ENCODE measurements around the gene NMT2.

Gene NMT2

GRCh38 chr10:15155978-15156656 lies 12.4 kb downstream of the NMT2 start:
- no peaks in the 10 kb centered on the region for H3K79me1 ChIP-seq (ENCODE audit: low read length)
- no peak overlapping the region for H3K23ac ChIP-seq (ENCODE audit: low read length)
- no peak overlapping the region for H2BK5ac ChIP-seq (ENCODE audit: low read depth, low read length, poor library complexity)
- no peak overlapping the region for H2AFZ ChIP-seq (ENCODE audit: insufficient read depth, low read length, poor library complexity)
- no peaks in the 10 kb centered on the region for H3K79me2 ChIP-seq (ENCODE audit: control insufficient read depth, insufficient read depth, low read length, poor library complexity)
- H3K9me3 ChIP-seq (ENCODE audit: insufficient read depth, low read depth, low read length): peaks cover 2% of the 10 kb centered on the region
- no peaks in the 10 kb centered on the region for H3K4me1 ChIP-seq (ENCODE audit: control insufficient read depth in 1 of 2, insufficient read depth in 2 of 2, low read length in 2 of 2)
- H3K4me2 ChIP-seq (ENCODE audit: low read length): no peak overlapping the region
- no peak overlapping the region for H4K8ac ChIP-seq (ENCODE audit: low read depth, low read length)
- H3K18ac ChIP-seq (ENCODE audit: low read length): no peak overlapping the region
- no peak overlapping the region for H2BK12ac ChIP-seq (ENCODE audit: low read length)
- no peak overlapping the region for H3K27ac ChIP-seq (ENCODE audit: low read depth, low read length)
- H3K27me3 ChIP-seq (ENCODE audit: insufficient read depth, low read length): peaks cover 3% of the 10 kb centered on the region
- H3K4ac ChIP-seq (ENCODE audit: low read depth, low read length): no peak overlapping the region
- H3K9ac ChIP-seq (ENCODE audit: low read length): no peak overlapping the region
- no peak overlapping the region for H2AK5ac ChIP-seq (ENCODE audit: low read length)
- WGBS (ENCODE audit: extremely low coverage, insufficient coverage, insufficient read length): no CpG with 5 or more reads among the region's 14 CpGs
- H2BK120ac ChIP-seq (ENCODE audit: insufficient read depth, low read length, poor library complexity): no peak overlapping the region
- DNase-seq: no peak
- H3K36me3 ChIP-seq (ENCODE audit: control insufficient read depth in 1 of 2, insufficient read depth in 2 of 2, low read length in 2 of 2): no peaks in the 10 kb centered on the region
- H3K14ac ChIP-seq (ENCODE audit: low read length): no peak overlapping the region
- no peak overlapping the region for H3K4me3 ChIP-seq (ENCODE audit: low read depth, low read length)
- H4K12ac ChIP-seq (ENCODE audit: low read depth, low read length): no peak overlapping the region
- no peak overlapping the region for H4K91ac ChIP-seq (ENCODE audit: low read depth, low read length)

DNA sequence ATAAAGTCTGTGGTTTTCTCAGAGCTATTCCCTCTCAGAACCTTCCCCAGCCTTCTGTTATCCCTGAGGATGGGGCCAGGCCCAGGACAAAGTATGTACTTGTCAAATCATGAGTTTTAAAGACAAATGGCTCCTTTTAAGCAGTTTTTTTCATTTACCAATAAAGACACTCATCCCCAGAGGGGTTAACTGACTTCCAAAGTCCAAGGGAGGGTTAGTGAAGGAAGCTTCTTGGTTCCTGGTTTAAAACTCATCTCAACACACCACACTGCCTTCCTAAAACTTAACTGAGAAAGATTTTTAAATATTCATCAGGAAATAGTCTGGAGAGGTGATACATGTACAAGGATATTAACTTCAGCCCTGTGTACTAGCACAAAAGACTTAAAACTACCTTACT lies 15.9 kb downstream of the NMT2 start:
- H4K12ac ChIP-seq (ENCODE audit: low read depth, low read length): no peak overlapping the region
- no peak overlapping the region for H2AK5ac ChIP-seq (ENCODE audit: low read length)
- no peak for DNase-seq
- H3K4me3 ChIP-seq (ENCODE audit: low read depth, low read length): no peak overlapping the region
- H4K8ac ChIP-seq (ENCODE audit: low read depth, low read length): no peak overlapping the region
- H3K18ac ChIP-seq (ENCODE audit: low read length): no peak overlapping the region
- no peak overlapping the region for H3K23ac ChIP-seq (ENCODE audit: low read length)
- no peak overlapping the region for H2BK12ac ChIP-seq (ENCODE audit: low read length)
- H3K9ac ChIP-seq (ENCODE audit: low read length): no peak overlapping the region
- H3K4me2 ChIP-seq (ENCODE audit: low read length): no peak overlapping the region
- H3K4me1 ChIP-seq (ENCODE audit: control insufficient read depth in 1 of 2, insufficient read depth in 2 of 2, low read length in 2 of 2): no peaks in the 10 kb centered on the region
- H3K4ac ChIP-seq (ENCODE audit: low read depth, low read length): no peak overlapping the region
- no peak overlapping the region for H2BK120ac ChIP-seq (ENCODE audit: insufficient read depth, low read length, poor library complexity)
- H3K79me1 ChIP-seq (ENCODE audit: low read length): no peaks in the 10 kb centered on the region
- H4K91ac ChIP-seq (ENCODE audit: low read depth, low read length): no peak overlapping the region
- no peak overlapping the region for H2AFZ ChIP-seq (ENCODE audit: insufficient read depth, low read length, poor library complexity)
- H3K9me3 ChIP-seq (ENCODE audit: insufficient read depth, low read depth, low read length): peaks cover 6% of the 10 kb centered on the region
- peaks cover 3% of the 10 kb centered on the region for H3K27me3 ChIP-seq (ENCODE audit: insufficient read depth, low read length)
- no peak overlapping the region for H2BK5ac ChIP-seq (ENCODE audit: low read depth, low read length, poor library complexity)
- H3K14ac ChIP-seq (ENCODE audit: low read length): no peak overlapping the region
- H3K27ac ChIP-seq (ENCODE audit: low read depth, low read length): no peak overlapping the region
- no peaks in the 10 kb centered on the region for H3K79me2 ChIP-seq (ENCODE audit: control insufficient read depth, insufficient read depth, low read length, poor library complexity)
- H3K36me3 ChIP-seq (ENCODE audit: control insufficient read depth in 1 of 2, insufficient read depth in 2 of 2, low read length in 2 of 2): no peaks in the 10 kb centered on the region

DNA sequence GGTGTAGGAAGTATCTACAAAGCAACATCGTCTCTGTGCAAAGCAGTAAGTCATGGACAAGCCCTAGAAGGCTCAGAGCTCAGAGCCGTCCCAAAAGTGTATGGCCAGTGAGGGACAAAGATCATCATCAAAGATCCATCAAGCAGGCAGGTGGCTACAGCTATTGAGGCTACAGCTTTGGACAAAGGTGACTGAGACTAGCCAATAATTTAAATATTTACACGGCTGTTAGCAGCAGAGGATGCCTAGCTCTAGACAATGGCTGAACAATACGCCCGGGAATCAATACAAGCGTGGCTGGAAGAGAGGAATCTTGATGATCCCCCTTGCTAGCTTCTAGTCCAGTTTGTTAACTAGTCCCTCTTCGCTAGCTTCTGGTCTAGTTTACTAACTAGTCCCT lies 17.9 kb downstream of the NMT2 start:
- H3K27me3 ChIP-seq (ENCODE audit: insufficient read depth, low read length): peaks cover 2% of the 10 kb centered on the region
- no peak overlapping the region for H4K12ac ChIP-seq (ENCODE audit: low read depth, low read length)
- H3K9me3 ChIP-seq (ENCODE audit: insufficient read depth, low read depth, low read length): peaks cover 6% of the 10 kb centered on the region
- no peaks in the 10 kb centered on the region for H3K79me2 ChIP-seq (ENCODE audit: control insufficient read depth, insufficient read depth, low read length, poor library complexity)
- WGBS (ENCODE audit: extremely low coverage, insufficient coverage, insufficient read length): no CpG with 5 or more reads among the region's 7 CpGs
- H3K23ac ChIP-seq (ENCODE audit: low read length): no peak overlapping the region
- H3K4me3 ChIP-seq (ENCODE audit: low read depth, low read length): no peak overlapping the region
- H2AK5ac ChIP-seq (ENCODE audit: low read length): no peak overlapping the region
- no peaks in the 10 kb centered on the region for H3K79me1 ChIP-seq (ENCODE audit: low read length)
- no peak overlapping the region for H4K8ac ChIP-seq (ENCODE audit: low read depth, low read length)
- H3K27ac ChIP-seq (ENCODE audit: low read depth, low read length): no peak overlapping the region
- no peak overlapping the region for H2BK120ac ChIP-seq (ENCODE audit: insufficient read depth, low read length, poor library complexity)
- no peaks in the 10 kb centered on the region for H3K4me1 ChIP-seq (ENCODE audit: control insufficient read depth in 1 of 2, insufficient read depth in 2 of 2, low read length in 2 of 2)
- no peak overlapping the region for H3K4me2 ChIP-seq (ENCODE audit: low read length)
- no peaks in the 10 kb centered on the region for H3K36me3 ChIP-seq (ENCODE audit: control insufficient read depth in 1 of 2, insufficient read depth in 2 of 2, low read length in 2 of 2)
- no peak overlapping the region for H3K9ac ChIP-seq (ENCODE audit: low read length)
- H3K14ac ChIP-seq (ENCODE audit: low read length): no peak overlapping the region
- no peak for DNase-seq
- H4K91ac ChIP-seq (ENCODE audit: low read depth, low read length): no peak overlapping the region
- H2AFZ ChIP-seq (ENCODE audit: insufficient read depth, low read length, poor library complexity): no peak overlapping the region
- H2BK5ac ChIP-seq (ENCODE audit: low read depth, low read length, poor library complexity): no peak overlapping the region
- no peak overlapping the region for H2BK12ac ChIP-seq (ENCODE audit: low read length)
- no peak overlapping the region for H3K4ac ChIP-seq (ENCODE audit: low read depth, low read length)
- no peak overlapping the region for H3K18ac ChIP-seq (ENCODE audit: low read length)

GRCh38 chr10:15149042-15149771 lies 19.3 kb downstream of the NMT2 start:
- Histone ChIP-seq H3K9ac (ENCODE audit: low read length) (no peak overlapping the region), H3K23ac (ENCODE audit: low read length) (no peak overlapping the region), H2BK120ac (ENCODE audit: insufficient read depth, low read length, poor library complexity) (no peak overlapping the region), H2AK5ac (ENCODE audit: low read length) (no peak overlapping the region), H3K27ac (ENCODE audit: low read depth, low read length) (no peak overlapping the region), H3K18ac (ENCODE audit: low read length) (no peak overlapping the region), H4K12ac (ENCODE audit: low read depth, low read length) (no peak overlapping the region), H4K91ac (ENCODE audit: low read depth, low read length) (no peak overlapping the region), H4K8ac (ENCODE audit: low read depth, low read length) (no peak overlapping the region), H3K4me2 (ENCODE audit: low read length) (no peak overlapping the region), H3K9me3 (ENCODE audit: insufficient read depth, low read depth, low read length) (peaks cover 6% of the 10 kb centered on the region), H2BK5ac (ENCODE audit: low read depth, low read length, poor library complexity) (no peak overlapping the region), H2BK12ac (ENCODE audit: low read length) (no peak overlapping the region), H2AFZ (ENCODE audit: insufficient read depth, low read length, poor library complexity) (no peak overlapping the region), H3K4me3 (ENCODE audit: low read depth, low read length) (peak overlapping the region; percentile 63), H3K36me3 (ENCODE audit: control insufficient read depth in 1 of 2, insufficient read depth in 2 of 2, low read length in 2 of 2) (no peaks in the 10 kb centered on the region), H3K4me1 (ENCODE audit: control insufficient read depth in 1 of 2, insufficient read depth in 2 of 2, low read length in 2 of 2) (no peaks in the 10 kb centered on the region), H3K4ac (ENCODE audit: low read depth, low read length) (no peak overlapping the region), H3K79me2 (ENCODE audit: control insufficient read depth, insufficient read depth, low read length, poor library complexity) (no peaks in the 10 kb centered on the region), H3K27me3 (ENCODE audit: insufficient read depth, low read length) (no peaks in the 10 kb centered on the region), H3K14ac (ENCODE audit: low read length) (no peak overlapping the region), H3K79me1 (ENCODE audit: low read length) (no peaks in the 10 kb centered on the region)
- WGBS (ENCODE audit: extremely low coverage, insufficient coverage, insufficient read length): no CpG with 5 or more reads among the region's 10 CpGs
- DNase-seq: no peak

All from trophoblast cell (in vitro differentiated cells and primary cell).